Tibial artery (tissue), 4 donors: ENCODE results near the gene BCL11A.

Source experiments
- DNase-seq, 2 donors: peaks; one replicate each; pipeline ENCODE4 v3.0.0-alpha.2; 2019
- H3K27ac ChIP-seq, 2 donors: fragments of 200-600 bp; sonication (generic) in 1 of 2; 1 replicate in 1 of 2; 2 replicates in 1 of 2; pipeline ENCODE4 v1.5.1; 2018 to 2019; ENCODE audit warnings: mild to moderate bottlenecking in 1 of 2
- H3K27me3 ChIP-seq, 2 donors: fragments of 200-600 bp; sonication (generic) in 1 of 2; one replicate each; pipeline versions ENCODE4 v1.5.1 to v1.6.0; 2016 to 2019
- H3K36me3 ChIP-seq, 3 donors: fragments of 200-600 bp; sonication (generic) in 2 of 3; one replicate each; pipeline ENCODE4 v1.5.1; 2016 to 2019; ENCODE audit warnings: mild to moderate bottlenecking in 2 of 3
- H3K4me1 ChIP-seq, 4 donors: fragments of 200-600 bp; sonication (generic) in 2 of 4; 1 replicate in 3 of 4; 2 replicates in 1 of 4; pipeline ENCODE4 v1.5.1; 2016 to 2019
- H3K4me3 ChIP-seq, 2 donors: fragments of 200-600 bp; sonication (generic) in 1 of 2; 1 replicate in 1 of 2; 2 replicates in 1 of 2; pipeline ENCODE4 v1.5.1; 2018 to 2019; ENCODE audit warnings: mild to moderate bottlenecking in 2 of 2
- H3K9me3 ChIP-seq, 3 donors: fragments of 200-600 bp; sonication (generic) in 1 of 3; one replicate each; pipeline ENCODE4 v1.5.1; 2016 to 2019
- CTCF ChIP-seq, 2 experiments: fragments of 200-600 bp in 1 of 2; fragments of 450-650 bp in 1 of 2; IDR thresholded peaks; one replicate each; pipeline ENCODE4 v1.5.1; 2017 to 2019; ENCODE audit warnings: antibody characterized with exemption in 2 of 2, mild to moderate bottlenecking in 1 of 2, moderate library complexity in 1 of 2
- intact Hi-C: fragments of 100-400 bp; cut with DNase I; formaldehyde crosslinking; loops from one replicate; pipeline ENCODE4 v1.15.0; 2023; ENCODE audit warnings: low total_unique reads

BCL11A gene

GRCh38 chr2:60410456-60411146, 142.9 kb downstream of the BCL11A start:
- Histone ChIP-seq H3K36me3 (no peaks in the 10 kb centered on the region), H3K4me3 (no peak overlapping the region), H3K9me3 (no peaks in the 10 kb centered on the region), H3K27me3 (peaks cover 0 to 2% of the 10 kb centered on the region in 2 donors), H3K4me1 (no peaks in the 10 kb centered on the region), H3K27ac (no peak overlapping the region)
- TF ChIP-seq CTCF (IDR thresholded peaks at IDR 0.05) = no peak
- intact Hi-C loops = no loop called here
- DNase-seq = no peak

GRCh38 chr2:60409531-60409871, 144.0 kb downstream of the BCL11A start:
- H3K4me3 ChIP-seq = no peak overlapping the region
- no peak overlapping the region for H3K27ac ChIP-seq
- H3K4me1 ChIP-seq = no peaks in the 10 kb centered on the region
- peaks cover 0 to 5% of the 10 kb centered on the region in 2 donors for H3K27me3 ChIP-seq
- intact Hi-C loops = no loop called here
- DNase-seq = no peak
- no peaks in the 10 kb centered on the region for H3K36me3 ChIP-seq
- no peaks in the 10 kb centered on the region for H3K9me3 ChIP-seq
- no peak for TF ChIP-seq CTCF (IDR thresholded peaks at IDR 0.05)

GRCh38 chr2:60408811-60409530, 144.5 kb downstream of the BCL11A start:
- DNase-seq = no peak
- H3K4me3 ChIP-seq = no peak overlapping the region
- H3K36me3 ChIP-seq = no peaks in the 10 kb centered on the region
- no peak overlapping the region for H3K27ac ChIP-seq
- peaks cover 0 to 5% of the 10 kb centered on the region in 2 donors for H3K27me3 ChIP-seq
- intact Hi-C loops = no loop called here
- no peak for TF ChIP-seq CTCF (IDR thresholded peaks at IDR 0.05)
- no peaks in the 10 kb centered on the region for H3K4me1 ChIP-seq
- H3K9me3 ChIP-seq = no peaks in the 10 kb centered on the region

GRCh38 chr2:60408207-60408606, 145.2 kb downstream of the BCL11A start:
- no peak for TF ChIP-seq CTCF (IDR thresholded peaks at IDR 0.05)
- no peak overlapping the region for H3K27ac ChIP-seq
- H3K4me1 ChIP-seq = no peaks in the 10 kb centered on the region
- H3K27me3 ChIP-seq = peaks cover 0 to 5% of the 10 kb centered on the region in 2 donors
- no peaks in the 10 kb centered on the region for H3K36me3 ChIP-seq
- H3K4me3 ChIP-seq = no peak overlapping the region
- DNase-seq = no peak
- H3K9me3 ChIP-seq = no peaks in the 10 kb centered on the region
- intact Hi-C loops = no loop called here

- no peak overlapping the region for H3K27ac ChIP-seq
- H3K36me3 ChIP-seq = no peaks in the 10 kb centered on the region
- H3K9me3 ChIP-seq = no peaks in the 10 kb centered on the region
- H3K4me3 ChIP-seq = no peak overlapping the region
- TF ChIP-seq CTCF (IDR thresholded peaks at IDR 0.05) = no peak
- H3K4me1 ChIP-seq = no peaks in the 10 kb centered on the region
- intact Hi-C loops = no loop called here
- DNase-seq = no peak
- peaks cover 0 to 5% of the 10 kb centered on the region in 2 donors for H3K27me3 ChIP-seq
Observed at GRCh38 chr2:60407398-60407797, 146.1 kb downstream of the BCL11A start.
